ENCODE measurements around the gene BCL2L15. TPM values are rescaled to one million over a fixed set of nuclear protein-coding genes. Genes with fewer than 3 reads are reported as not detected.

BCL2L15 gene
- polyA plus RNA-seq, 1 donor (not counting 4 experiments of a cell fraction or from before 2014, with no cell fraction given), result 0.08 TPM

- TF ChIP-seq, protein P1, sequence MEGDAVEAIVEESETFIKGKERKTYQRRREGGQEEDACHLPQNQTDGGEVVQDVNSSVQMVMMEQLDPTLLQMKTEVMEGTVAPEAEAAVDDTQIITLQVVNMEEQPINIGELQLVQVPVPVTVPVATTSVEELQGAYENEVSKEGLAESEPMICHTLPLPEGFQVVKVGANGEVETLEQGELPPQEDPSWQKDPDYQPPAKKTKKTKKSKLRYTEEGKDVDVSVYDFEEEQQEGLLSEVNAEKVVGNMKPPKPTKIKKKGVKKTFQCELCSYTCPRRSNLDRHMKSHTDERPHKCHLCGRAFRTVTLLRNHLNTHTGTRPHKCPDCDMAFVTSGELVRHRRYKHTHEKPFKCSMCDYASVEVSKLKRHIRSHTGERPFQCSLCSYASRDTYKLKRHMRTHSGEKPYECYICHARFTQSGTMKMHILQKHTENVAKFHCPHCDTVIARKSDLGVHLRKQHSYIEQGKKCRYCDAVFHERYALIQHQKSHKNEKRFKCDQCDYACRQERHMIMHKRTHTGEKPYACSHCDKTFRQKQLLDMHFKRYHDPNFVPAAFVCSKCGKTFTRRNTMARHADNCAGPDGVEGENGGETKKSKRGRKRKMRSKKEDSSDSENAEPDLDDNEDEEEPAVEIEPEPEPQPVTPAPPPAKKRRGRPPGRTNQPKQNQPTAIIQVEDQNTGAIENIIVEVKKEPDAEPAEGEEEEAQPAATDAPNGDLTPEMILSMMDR (optimal IDR thresholded peaks at IDR 0.05 in 1 of 3, IDR thresholded peaks at IDR 0.05 in 1 of 3, conservative IDR thresholded peaks at IDR 0.05 in 1 of 3; ENCODE audit: extremely low read depth in 1 of 3, insufficient read depth in 2 of 3, low read length in 3 of 3), result peak in 1 of 3 experiments; percentile 9
- no peak for TF ChIP-seq EZH2 (IDR thresholded peaks at IDR 0.05; ENCODE audit: low read length)
- H3K36me3 ChIP-seq (ENCODE audit: control insufficient read depth in 2 of 2, extremely low read depth in 1 of 2, insufficient read depth in 2 of 2, low read length in 2 of 2), result no peaks in the 10 kb centered on the region
- H3K27me3 ChIP-seq (ENCODE audit: control insufficient read depth, extremely low read depth, insufficient read depth, low read length), result no peaks in the 10 kb centered on the region
- no peaks in the 10 kb centered on the region for H4K20me1 ChIP-seq (ENCODE audit: control insufficient read depth, extremely low read depth, insufficient read depth, low read length)
- H3K9ac ChIP-seq (ENCODE audit: control insufficient read depth, extremely low read depth, insufficient read depth, low read length), result no peak overlapping the region
- no peaks in the 10 kb centered on the region for H3K9me3 ChIP-seq (ENCODE audit: control insufficient read depth, low read depth, low read length)
- no peaks in the 10 kb centered on the region for H3K79me2 ChIP-seq (ENCODE audit: control insufficient read depth, insufficient read depth, low read length)
- H3K4me3 ChIP-seq (ENCODE audit: control insufficient read depth in 2 of 3, extremely low read depth in 1 of 3, insufficient read depth in 2 of 3, low read depth in 1 of 3, low read length in 3 of 3), result no peak overlapping the region
- FAIRE-seq (no peak), DNase-seq (ENCODE audit: low read depth, low spot score) (no peak)
- H2AFZ ChIP-seq (ENCODE audit: control insufficient read depth, low read length), result no peak overlapping the region
- H3K27ac ChIP-seq (ENCODE audit: control insufficient read depth, insufficient read depth, low read length), result no peak overlapping the region
- no peaks in the 10 kb centered on the region for H3K9me1 ChIP-seq (ENCODE audit: control insufficient read depth, extremely low read depth, insufficient read depth, low read length)
- H3K4me1 ChIP-seq (ENCODE audit: control insufficient read depth, extremely low read depth, insufficient read depth, low read length), result peaks cover 3% of the 10 kb centered on the region
- no peak overlapping the region for H3K4me2 ChIP-seq (ENCODE audit: control insufficient read depth, extremely low read depth, insufficient read depth, low read depth, low read length)
- dilution Hi-C loops (cut with MboI; ENCODE audit: extremely low pct_ligation_motif_present, low sequenced_read_pairs), result no loop called here
These were observed 51.6 kb downstream of the BCL2L15 start for GRCh38 chr1:113835686-113836290.

DNA sequence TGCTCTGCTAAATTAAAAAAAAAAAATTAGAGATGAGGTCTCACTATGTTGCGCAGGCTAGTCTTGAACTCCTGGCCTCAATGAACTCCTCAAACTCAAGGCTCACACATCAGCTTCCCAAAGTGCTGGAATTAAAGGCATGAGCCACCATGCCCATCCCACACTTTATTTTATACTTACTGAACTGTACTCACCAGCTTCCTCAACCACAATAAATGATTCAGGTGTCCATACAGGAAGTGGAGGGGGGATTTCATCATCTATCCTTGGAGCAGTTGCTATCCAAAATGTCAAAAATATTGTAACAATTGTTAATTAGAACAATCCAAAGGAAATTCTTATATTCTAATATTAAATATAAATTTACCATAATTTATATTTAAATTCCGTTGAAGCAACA, 52.7 kb downstream of the BCL2L15 start:
- FAIRE-seq (no peak), DNase-seq (ENCODE audit: low read depth, low spot score) (no peak)
- H3K4me2 ChIP-seq (ENCODE audit: control insufficient read depth, extremely low read depth, insufficient read depth, low read depth, low read length), result no peak overlapping the region
- H3K27ac ChIP-seq (ENCODE audit: control insufficient read depth, insufficient read depth, low read length), result no peak overlapping the region
- no peaks in the 10 kb centered on the region for H3K36me3 ChIP-seq (ENCODE audit: control insufficient read depth in 2 of 2, extremely low read depth in 1 of 2, insufficient read depth in 2 of 2, low read length in 2 of 2)
- no peaks in the 10 kb centered on the region for H4K20me1 ChIP-seq (ENCODE audit: control insufficient read depth, extremely low read depth, insufficient read depth, low read length)
- dilution Hi-C loops (cut with MboI; ENCODE audit: extremely low pct_ligation_motif_present, low sequenced_read_pairs), result no loop called here
- TF ChIP-seq EZH2 (IDR thresholded peaks at IDR 0.05; ENCODE audit: low read length), result no peak
- TF ChIP-seq, protein P1 (optimal IDR thresholded peaks at IDR 0.05 in 1 of 3, IDR thresholded peaks at IDR 0.05 in 1 of 3, conservative IDR thresholded peaks at IDR 0.05 in 1 of 3; ENCODE audit: extremely low read depth in 1 of 3, insufficient read depth in 2 of 3, low read length in 3 of 3), result no peak
- H2AFZ ChIP-seq (ENCODE audit: control insufficient read depth, low read length), result no peak overlapping the region
- H3K9ac ChIP-seq (ENCODE audit: control insufficient read depth, extremely low read depth, insufficient read depth, low read length), result no peak overlapping the region
- H3K27me3 ChIP-seq (ENCODE audit: control insufficient read depth, extremely low read depth, insufficient read depth, low read length), result no peaks in the 10 kb centered on the region
- no peaks in the 10 kb centered on the region for H3K79me2 ChIP-seq (ENCODE audit: control insufficient read depth, insufficient read depth, low read length)
- H3K4me3 ChIP-seq (ENCODE audit: control insufficient read depth in 2 of 3, extremely low read depth in 1 of 3, insufficient read depth in 2 of 3, low read depth in 1 of 3, low read length in 3 of 3), result no peak overlapping the region
- H3K4me1 ChIP-seq (ENCODE audit: control insufficient read depth, extremely low read depth, insufficient read depth, low read length), result peaks cover 3% of the 10 kb centered on the region
- no peaks in the 10 kb centered on the region for H3K9me1 ChIP-seq (ENCODE audit: control insufficient read depth, extremely low read depth, insufficient read depth, low read length)
- no peaks in the 10 kb centered on the region for H3K9me3 ChIP-seq (ENCODE audit: control insufficient read depth, low read depth, low read length)

Other genes starting within 250 kb of the BCL2L15 start
- 4.4 to 6.8 TPM (median 5.1 TPM) in 3 replicates for gene PHTF1, start 128.1 kb downstream of the BCL2L15 start, polyA plus RNA-seq
- gene RSBN1, start 75.1 kb downstream of the BCL2L15 start, polyA plus RNA-seq, result 7.1 to 10.4 TPM (median 9.5 TPM) in 3 replicates
- 0.07 to 0.39 TPM (median 0.23 TPM) in 3 replicates for gene PTPN22, start 15.9 kb downstream of the BCL2L15 start, polyA plus RNA-seq
- gene AP4B1, start 17.2 kb upstream of the BCL2L15 start, polyA plus RNA-seq, result 11.6 to 16.9 TPM (median 16.5 TPM) in 3 replicates
- gene DCLRE1B, start 17.7 kb upstream of the BCL2L15 start, polyA plus RNA-seq, result 4.8 to 6.4 TPM (median 5.4 TPM) in 3 replicates
- gene HIPK1, start 41.7 kb upstream of the BCL2L15 start, polyA plus RNA-seq, result 19.9 to 23.2 TPM (median 20.5 TPM) in 3 replicates
- 2.3 to 4.4 TPM (median 2.8 TPM) in 3 replicates for gene OLFML3, start 91.9 kb upstream of the BCL2L15 start, polyA plus RNA-seq